Peyer's patch (tissue), 4 donors: ENCODE data around the gene ACTL8. TPM values are rescaled to one million over a fixed set of nuclear protein-coding genes. Genes with fewer than 3 reads are reported as not detected.

Experiments used
- DNase-seq, 3 donors: peaks; one replicate each; pipeline ENCODE4 v3.0.0-alpha.2; 2017 to 2019
- H3K27ac ChIP-seq, 4 donors: fragments of 200-600 bp; sonication (generic); one replicate each; pipeline ENCODE4 v1.5.1; 2016 to 2019
- H3K27me3 ChIP-seq, 2 donors: fragments of 200-600 bp; sonication (generic); one replicate each; pipeline ENCODE4 v1.5.1; 2019
- H3K36me3 ChIP-seq, 3 donors: fragments of 200-600 bp; sonication (generic); one replicate each; pipeline ENCODE4 v1.5.1; 2016 to 2019
- H3K4me1 ChIP-seq, 4 donors: fragments of 200-600 bp; sonication (generic); one replicate each; pipeline ENCODE4 v1.5.1; 2016 to 2019
- H3K4me3 ChIP-seq, 4 donors: fragments of 200-600 bp; sonication (generic); 1 replicate in 3 of 4; 2 replicates in 1 of 4; pipeline ENCODE4 v1.5.1; 2016 to 2019; ENCODE audit warnings: mild to moderate bottlenecking in 1 of 4
- H3K9me3 ChIP-seq, 4 donors: fragments of 200-600 bp; sonication (generic); one replicate each; pipeline ENCODE4 v1.5.1; 2016 to 2019; ENCODE audit warnings: mild to moderate bottlenecking in 1 of 4
- CTCF ChIP-seq, 6 experiments: fragments of 450-650 bp in 4 of 6; fragments of 200-600 bp in 2 of 6; sonication (generic) in 1 of 6; IDR thresholded peaks; one replicate each; pipeline ENCODE4 v1.5.1; 2017 to 2019; ENCODE audit warnings: antibody characterized with exemption in 6 of 6, mild to moderate bottlenecking in 3 of 6, moderate library complexity in 1 of 6
- POLR2A ChIP-seq, 2 donors: fragments of 450-650 bp; IDR thresholded peaks; one replicate each; pipeline ENCODE4 v1.5.1; 2017; ENCODE audit warnings: antibody characterized with exemption in 2 of 2, mild to moderate bottlenecking in 2 of 2, moderate library complexity in 2 of 2
- total RNA-seq, 4 donors: library from RNA; depleted of rRNA; stranded (reverse); fragments of >200 nt; gene quantifications; one replicate each; pipeline ENCODE4 v1.1.0, GENCODE V29; 2016

ACTL8 gene
- total RNA-seq, 4 donors from 2014 or later: not detected

GRCh38 chr1:17844185-17844826, 89.2 kb downstream of the ACTL8 start:
- H3K27ac ChIP-seq: no peak overlapping the region
- no peak for DNase-seq
- H3K9me3 ChIP-seq: no peaks in the 10 kb centered on the region
- H3K27me3 ChIP-seq: no peaks in the 10 kb centered on the region
- no peak for TF ChIP-seq POLR2A (IDR thresholded peaks at IDR 0.05)
- TF ChIP-seq CTCF (IDR thresholded peaks at IDR 0.05): no peak
- no peak overlapping the region for H3K4me3 ChIP-seq
- no peaks in the 10 kb centered on the region for H3K4me1 ChIP-seq
- H3K36me3 ChIP-seq: no peaks in the 10 kb centered on the region

DNA sequence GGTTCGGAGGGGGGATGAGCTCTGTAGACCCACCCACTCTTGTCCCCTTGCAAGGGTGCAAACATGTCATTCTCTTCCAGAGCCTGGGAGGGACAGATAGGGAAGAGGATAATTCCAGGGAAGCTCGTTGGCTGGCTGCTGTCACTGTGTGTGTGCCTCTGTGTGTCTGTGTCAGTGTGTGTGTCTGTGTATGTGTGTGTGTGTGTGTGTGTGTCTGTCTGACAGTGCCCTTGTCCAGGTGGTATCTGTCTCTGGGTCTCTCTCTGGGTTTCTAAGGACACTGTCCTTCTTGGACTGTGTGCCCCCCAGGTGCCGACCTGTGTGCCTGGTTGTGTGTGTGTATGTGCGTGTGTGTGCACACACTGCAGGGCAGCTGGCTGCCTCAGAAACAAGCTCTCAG, 90.5 kb downstream of the ACTL8 start:
- TF ChIP-seq POLR2A (IDR thresholded peaks at IDR 0.05) (no peak), CTCF (IDR thresholded peaks at IDR 0.05) (no peak)
- no peaks in the 10 kb centered on the region for H3K9me3 ChIP-seq
- no peak overlapping the region for H3K4me3 ChIP-seq
- H3K27me3 ChIP-seq: no peaks in the 10 kb centered on the region
- H3K27ac ChIP-seq: no peak overlapping the region
- no peak for DNase-seq
- no peaks in the 10 kb centered on the region for H3K36me3 ChIP-seq
- no peaks in the 10 kb centered on the region for H3K4me1 ChIP-seq

GRCh38 chr1:17846341-17846740, 91.2 kb downstream of the ACTL8 start:
- no peaks in the 10 kb centered on the region for H3K36me3 ChIP-seq
- no peak overlapping the region for H3K4me3 ChIP-seq
- no peak for DNase-seq
- H3K27me3 ChIP-seq: no peaks in the 10 kb centered on the region
- H3K27ac ChIP-seq: no peak overlapping the region
- TF ChIP-seq POLR2A (IDR thresholded peaks at IDR 0.05): no peak
- TF ChIP-seq CTCF (IDR thresholded peaks at IDR 0.05): no peak
- no peaks in the 10 kb centered on the region for H3K4me1 ChIP-seq
- no peaks in the 10 kb centered on the region for H3K9me3 ChIP-seq

GRCh38 chr1:17847111-17847510, 92.0 kb downstream of the ACTL8 start:
- Histone ChIP-seq H3K27me3 (no peaks in the 10 kb centered on the region), H3K4me3 (no peak overlapping the region), H3K36me3 (no peaks in the 10 kb centered on the region), H3K27ac (no peak overlapping the region), H3K9me3 (no peaks in the 10 kb centered on the region), H3K4me1 (no peaks in the 10 kb centered on the region)
- DNase-seq: no peak
- TF ChIP-seq CTCF (IDR thresholded peaks at IDR 0.05) (no peak), POLR2A (IDR thresholded peaks at IDR 0.05) (no peak)

- TF ChIP-seq POLR2A (IDR thresholded peaks at IDR 0.05) (no peak), CTCF (IDR thresholded peaks at IDR 0.05) (no peak)
- Histone ChIP-seq H3K4me3 (no peak overlapping the region), H3K36me3 (no peaks in the 10 kb centered on the region), H3K9me3 (no peaks in the 10 kb centered on the region), H3K27me3 (no peaks in the 10 kb centered on the region), H3K4me1 (no peaks in the 10 kb centered on the region), H3K27ac (no peak overlapping the region)
- no peak for DNase-seq
Measured at GRCh38 chr1:17849216-17849615, 94.1 kb downstream of the ACTL8 start.

DNA sequence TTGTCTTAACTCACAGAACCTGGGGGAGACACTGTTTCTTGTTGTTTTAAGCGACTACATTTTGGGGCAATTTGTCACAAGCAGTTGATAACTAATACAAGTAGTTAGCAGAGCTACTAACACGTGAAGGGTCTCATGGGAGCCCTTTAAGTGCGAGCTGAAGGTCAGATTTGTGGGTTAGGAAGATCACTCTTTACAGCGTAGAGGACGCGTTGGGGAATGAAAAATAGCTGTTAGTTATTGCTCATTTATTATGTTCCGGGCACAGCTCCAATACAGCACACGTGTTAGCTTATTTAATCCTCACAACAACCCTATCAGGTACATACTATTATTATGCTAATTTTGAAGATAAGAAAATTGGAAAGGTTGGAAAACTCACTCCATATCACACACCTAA, 95.9 kb downstream of the ACTL8 start:
- TF ChIP-seq POLR2A (IDR thresholded peaks at IDR 0.05): no peak
- TF ChIP-seq CTCF (IDR thresholded peaks at IDR 0.05): no peak
- Histone ChIP-seq H3K9me3 (no peaks in the 10 kb centered on the region), H3K4me3 (no peak overlapping the region), H3K27me3 (no peaks in the 10 kb centered on the region), H3K27ac (no peak overlapping the region), H3K36me3 (no peaks in the 10 kb centered on the region), H3K4me1 (no peaks in the 10 kb centered on the region)
- DNase-seq: no peak
